ENCODE data around the gene OR10P1.
A peak's percentile ranks its signal among the peaks of the same experiment; 100 is the strongest.

Gene OR10P1

DNA sequence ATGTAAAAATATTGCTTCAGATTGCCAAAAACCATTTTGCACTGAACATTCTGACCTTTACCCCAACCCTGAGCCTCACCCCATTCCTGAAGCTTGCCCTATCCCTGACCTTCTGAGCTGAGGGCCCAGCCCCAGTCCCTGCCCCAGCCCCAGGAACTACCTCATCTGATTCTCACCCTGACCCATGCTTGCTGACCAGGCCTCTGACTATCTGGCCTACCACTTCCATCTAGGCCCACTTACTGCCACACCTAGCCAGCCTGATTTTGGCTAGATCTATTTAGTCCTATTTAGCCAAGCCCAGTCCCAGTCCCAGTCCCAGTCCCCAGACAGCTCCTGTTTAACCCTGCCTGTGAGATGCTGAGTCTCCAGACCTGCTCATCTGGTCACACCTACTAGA is 33.6 kb downstream of the OR10P1 start:
- Histone ChIP-seq H3K4me2 (ENCODE audit: low read length) (no peak overlapping the region), H3K18ac (ENCODE audit: low read length) (no peak overlapping the region), H3K79me1 (ENCODE audit: low read length) (no peaks in the 10 kb centered on the region), H2BK120ac (ENCODE audit: low read depth, low read length) (no peak overlapping the region), H3K4me1 (ENCODE audit: control insufficient read depth, low read depth, low read length) (no peaks in the 10 kb centered on the region), H4K8ac (ENCODE audit: low read depth, low read length) (no peak overlapping the region), H2BK5ac (ENCODE audit: low read length) (no peak overlapping the region), H3K36me3 (ENCODE audit: control insufficient read depth, insufficient read depth, low read length) (no peaks in the 10 kb centered on the region), H3K4ac (ENCODE audit: low read depth, low read length) (no peak overlapping the region), H2AK5ac (ENCODE audit: low read length) (no peak overlapping the region), H3K9ac (ENCODE audit: low read length) (no peak overlapping the region), H3K56ac (ENCODE audit: low read length) (no peak overlapping the region), H3K27me3 (ENCODE audit: insufficient read depth, low read length, poor library complexity) (no peaks in the 10 kb centered on the region), H3K4me3 (ENCODE audit: low read length) (no peak overlapping the region), H3K27ac (ENCODE audit: low read depth, low read length) (no peak overlapping the region), H3K79me2 (ENCODE audit: control insufficient read depth, insufficient read depth, low read length) (no peaks in the 10 kb centered on the region), H3K23ac (ENCODE audit: low read length) (no peak overlapping the region), H2BK15ac (replicated peaks; ENCODE audit: low read depth) (no peak overlapping the region), H4K5ac (ENCODE audit: low read length) (no peak overlapping the region)
- no peak for DNase-seq

DNA sequence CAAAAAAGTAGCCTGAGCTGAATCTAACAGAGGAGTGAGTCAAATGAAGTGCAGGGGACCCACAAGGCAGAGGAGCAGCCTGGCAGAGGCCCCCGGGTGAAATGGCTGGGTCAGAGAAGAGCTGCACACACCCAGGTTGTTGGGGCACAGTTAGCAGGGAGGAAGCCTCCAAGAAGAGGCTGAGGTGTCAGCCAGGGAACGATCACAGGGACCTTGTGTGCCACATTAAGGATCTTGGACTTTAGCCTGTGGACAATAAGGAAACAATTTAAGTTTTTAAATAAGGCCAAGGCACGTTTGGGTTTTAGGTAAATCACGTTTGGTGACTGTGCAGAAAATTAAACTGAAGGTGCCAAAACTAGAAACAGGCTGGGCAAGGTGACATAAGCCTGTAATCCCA is 35.1 kb downstream of the OR10P1 start:
- H3K56ac ChIP-seq (ENCODE audit: low read length) = no peak overlapping the region
- no peak overlapping the region for H3K9ac ChIP-seq (ENCODE audit: low read length)
- H3K4me3 ChIP-seq (ENCODE audit: low read length) = no peak overlapping the region
- no CpG with 5 or more reads among the region's 4 CpGs for WGBS (ENCODE audit: extremely low coverage, insufficient coverage, low lambda C conversion rate)
- H3K18ac ChIP-seq (ENCODE audit: low read length) = no peak overlapping the region
- H3K4me2 ChIP-seq (ENCODE audit: low read length) = no peak overlapping the region
- no peak overlapping the region for H2AK5ac ChIP-seq (ENCODE audit: low read length)
- DNase-seq = no peak
- no peak overlapping the region for H2BK120ac ChIP-seq (ENCODE audit: low read depth, low read length)
- H4K5ac ChIP-seq (ENCODE audit: low read length) = no peak overlapping the region
- H3K27ac ChIP-seq (ENCODE audit: low read depth, low read length) = no peak overlapping the region
- H3K4me1 ChIP-seq (ENCODE audit: control insufficient read depth, low read depth, low read length) = no peaks in the 10 kb centered on the region
- no peak overlapping the region for H2BK5ac ChIP-seq (ENCODE audit: low read length)
- no peak overlapping the region for H4K8ac ChIP-seq (ENCODE audit: low read depth, low read length)
- no peak overlapping the region for H3K23ac ChIP-seq (ENCODE audit: low read length)
- no peaks in the 10 kb centered on the region for H3K27me3 ChIP-seq (ENCODE audit: insufficient read depth, low read length, poor library complexity)
- no peaks in the 10 kb centered on the region for H3K79me1 ChIP-seq (ENCODE audit: low read length)
- H3K79me2 ChIP-seq (ENCODE audit: control insufficient read depth, insufficient read depth, low read length) = no peaks in the 10 kb centered on the region
- H3K36me3 ChIP-seq (ENCODE audit: control insufficient read depth, insufficient read depth, low read length) = no peaks in the 10 kb centered on the region
- no peak overlapping the region for H3K4ac ChIP-seq (ENCODE audit: low read depth, low read length)
- no peak overlapping the region for H2BK15ac ChIP-seq (replicated peaks; ENCODE audit: low read depth)

DNA sequence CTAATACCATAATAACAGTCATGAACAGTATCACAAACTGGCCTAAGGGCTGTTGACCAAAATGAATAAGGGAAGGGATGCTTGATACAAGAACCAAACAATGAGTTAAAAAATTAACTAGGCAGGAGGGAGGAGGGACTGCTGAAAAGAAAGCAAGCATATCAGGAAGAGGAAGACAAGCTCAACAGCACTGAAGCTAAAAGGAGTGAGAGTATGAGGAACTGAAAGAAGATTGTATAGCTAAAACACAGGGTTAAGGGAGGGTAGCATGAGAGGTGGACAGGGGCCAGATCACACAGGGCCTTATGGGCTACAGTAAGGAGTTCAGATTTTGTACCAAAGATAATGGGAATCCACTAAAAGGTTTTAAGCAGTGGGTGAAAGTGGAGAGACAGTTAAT is 36.9 kb downstream of the OR10P1 start:
- no peak overlapping the region for H3K56ac ChIP-seq (ENCODE audit: low read length)
- DNase-seq = no peak
- H2BK15ac ChIP-seq (replicated peaks; ENCODE audit: low read depth) = no peak overlapping the region
- H3K4me3 ChIP-seq (ENCODE audit: low read length) = no peak overlapping the region
- H4K5ac ChIP-seq (ENCODE audit: low read length) = no peak overlapping the region
- H4K8ac ChIP-seq (ENCODE audit: low read depth, low read length) = no peak overlapping the region
- H3K27me3 ChIP-seq (ENCODE audit: insufficient read depth, low read length, poor library complexity) = no peaks in the 10 kb centered on the region
- no peak overlapping the region for H3K23ac ChIP-seq (ENCODE audit: low read length)
- no peaks in the 10 kb centered on the region for H3K79me2 ChIP-seq (ENCODE audit: control insufficient read depth, insufficient read depth, low read length)
- no peak overlapping the region for H3K4me2 ChIP-seq (ENCODE audit: low read length)
- no peaks in the 10 kb centered on the region for H3K79me1 ChIP-seq (ENCODE audit: low read length)
- no peak overlapping the region for H2BK120ac ChIP-seq (ENCODE audit: low read depth, low read length)
- no peak overlapping the region for H3K18ac ChIP-seq (ENCODE audit: low read length)
- H3K4me1 ChIP-seq (ENCODE audit: control insufficient read depth, low read depth, low read length) = no peaks in the 10 kb centered on the region
- no peak overlapping the region for H3K9ac ChIP-seq (ENCODE audit: low read length)
- no peak overlapping the region for H3K27ac ChIP-seq (ENCODE audit: low read depth, low read length)
- H2BK5ac ChIP-seq (ENCODE audit: low read length) = no peak overlapping the region
- H3K4ac ChIP-seq (ENCODE audit: low read depth, low read length) = no peak overlapping the region
- H2AK5ac ChIP-seq (ENCODE audit: low read length) = no peak overlapping the region
- H3K36me3 ChIP-seq (ENCODE audit: control insufficient read depth, insufficient read depth, low read length) = no peaks in the 10 kb centered on the region

DNA sequence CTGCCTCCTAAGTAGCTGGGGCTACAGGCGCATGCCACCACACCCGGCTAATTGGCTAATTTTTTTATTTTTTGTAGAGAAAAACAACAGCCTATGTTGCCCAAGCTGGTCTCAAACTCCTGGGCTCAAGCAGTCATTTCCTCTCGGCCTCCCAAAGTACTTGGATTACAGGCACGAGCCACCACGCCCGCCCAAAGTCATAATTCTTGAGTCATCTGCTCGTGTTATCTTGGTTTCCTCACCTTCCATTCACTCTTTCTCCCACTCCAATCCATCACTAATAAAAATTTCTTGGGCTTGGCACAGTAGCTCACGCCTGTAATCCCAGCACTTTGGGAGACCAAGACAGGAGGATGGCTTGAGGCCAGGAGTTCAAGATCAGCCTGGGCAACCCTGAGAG is 39.0 kb downstream of the OR10P1 start:
- no peak for DNase-seq
- no peaks in the 10 kb centered on the region for H3K36me3 ChIP-seq (ENCODE audit: control insufficient read depth, insufficient read depth, low read length)
- H3K4me3 ChIP-seq (ENCODE audit: low read length) = no peak overlapping the region
- no peak overlapping the region for H2BK15ac ChIP-seq (replicated peaks; ENCODE audit: low read depth)
- H3K18ac ChIP-seq (ENCODE audit: low read length) = no peak overlapping the region
- H3K4me1 ChIP-seq (ENCODE audit: control insufficient read depth, low read depth, low read length) = no peaks in the 10 kb centered on the region
- H3K4me2 ChIP-seq (ENCODE audit: low read length) = no peak overlapping the region
- no peak overlapping the region for H2AK5ac ChIP-seq (ENCODE audit: low read length)
- no peak overlapping the region for H4K8ac ChIP-seq (ENCODE audit: low read depth, low read length)
- H4K5ac ChIP-seq (ENCODE audit: low read length) = no peak overlapping the region
- H3K56ac ChIP-seq (ENCODE audit: low read length) = no peak overlapping the region
- no peak overlapping the region for H3K27ac ChIP-seq (ENCODE audit: low read depth, low read length)
- no peak overlapping the region for H3K9ac ChIP-seq (ENCODE audit: low read length)
- H2BK5ac ChIP-seq (ENCODE audit: low read length) = no peak overlapping the region
- H3K4ac ChIP-seq (ENCODE audit: low read depth, low read length) = peak overlapping the region; percentile 31
- H3K79me2 ChIP-seq (ENCODE audit: control insufficient read depth, insufficient read depth, low read length) = no peaks in the 10 kb centered on the region
- H2BK120ac ChIP-seq (ENCODE audit: low read depth, low read length) = no peak overlapping the region
- H3K27me3 ChIP-seq (ENCODE audit: insufficient read depth, low read length, poor library complexity) = no peaks in the 10 kb centered on the region
- H3K23ac ChIP-seq (ENCODE audit: low read length) = no peak overlapping the region
- H3K79me1 ChIP-seq (ENCODE audit: low read length) = no peaks in the 10 kb centered on the region
- WGBS (ENCODE audit: extremely low coverage, insufficient coverage, low lambda C conversion rate) = no CpG with 5 or more reads among the region's 8 CpGs

DNA sequence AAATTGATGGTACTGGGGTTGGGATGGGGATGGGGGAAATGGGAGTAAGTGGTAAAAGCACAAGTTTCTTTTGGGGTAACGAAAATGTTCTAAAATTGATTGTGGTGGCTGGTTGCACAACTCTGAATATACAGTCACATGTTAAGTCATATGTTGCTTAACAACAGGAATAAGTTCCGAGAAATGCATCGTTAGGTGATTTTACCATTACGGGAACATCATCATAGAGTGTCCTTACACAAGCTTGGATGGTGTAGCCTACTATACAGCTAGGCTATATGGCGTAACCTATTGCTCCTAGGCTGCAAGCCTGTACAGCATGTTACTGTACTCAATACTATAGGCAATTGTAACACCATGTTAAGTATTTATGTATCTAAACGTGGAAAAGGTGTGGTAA is 40.0 kb downstream of the OR10P1 start:
- Histone ChIP-seq H3K4me2 (ENCODE audit: low read length) (no peak overlapping the region), H3K79me2 (ENCODE audit: control insufficient read depth, insufficient read depth, low read length) (no peaks in the 10 kb centered on the region), H3K79me1 (ENCODE audit: low read length) (no peaks in the 10 kb centered on the region), H3K4me3 (ENCODE audit: low read length) (no peak overlapping the region), H2AK5ac (ENCODE audit: low read length) (no peak overlapping the region), H2BK15ac (replicated peaks; ENCODE audit: low read depth) (no peak overlapping the region), H3K23ac (ENCODE audit: low read length) (no peak overlapping the region), H3K27me3 (ENCODE audit: insufficient read depth, low read length, poor library complexity) (no peaks in the 10 kb centered on the region), H3K4ac (ENCODE audit: low read depth, low read length) (no peak overlapping the region), H3K4me1 (ENCODE audit: control insufficient read depth, low read depth, low read length) (no peaks in the 10 kb centered on the region), H4K8ac (ENCODE audit: low read depth, low read length) (no peak overlapping the region), H3K9ac (ENCODE audit: low read length) (no peak overlapping the region), H2BK5ac (ENCODE audit: low read length) (no peak overlapping the region), H3K56ac (ENCODE audit: low read length) (no peak overlapping the region), H3K27ac (ENCODE audit: low read depth, low read length) (no peak overlapping the region), H3K36me3 (ENCODE audit: control insufficient read depth, insufficient read depth, low read length) (no peaks in the 10 kb centered on the region), H3K18ac (ENCODE audit: low read length) (no peak overlapping the region), H2BK120ac (ENCODE audit: low read depth, low read length) (no peak overlapping the region), H4K5ac (ENCODE audit: low read length) (no peak overlapping the region)
- DNase-seq = no peak
- WGBS (ENCODE audit: extremely low coverage, insufficient coverage, low lambda C conversion rate) = 100% methylated on average over 1 of the region's 6 CpGs

DNA sequence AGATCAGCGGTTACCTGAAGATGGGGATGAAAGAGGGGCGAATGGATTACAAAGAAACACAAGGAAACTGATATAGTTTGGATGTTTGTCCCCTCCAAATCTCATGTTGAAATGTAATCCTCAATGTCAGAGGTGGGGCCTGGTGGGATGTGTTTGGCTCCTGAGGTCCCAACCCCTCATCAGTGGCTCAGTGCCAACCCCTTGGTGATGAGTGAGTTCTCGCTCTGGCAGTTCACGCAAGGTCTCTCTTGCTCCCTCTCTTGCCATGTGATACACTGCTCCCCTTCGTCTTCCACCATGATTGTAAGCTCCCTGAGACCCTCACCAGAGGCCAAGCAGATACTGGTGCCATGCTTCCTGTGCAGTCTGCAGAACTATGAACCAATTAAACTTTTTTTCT is 43.0 kb downstream of the OR10P1 start:
- H2BK120ac ChIP-seq (ENCODE audit: low read depth, low read length) = no peak overlapping the region
- no peak overlapping the region for H3K4me2 ChIP-seq (ENCODE audit: low read length)
- no peak overlapping the region for H2BK15ac ChIP-seq (replicated peaks; ENCODE audit: low read depth)
- no peak overlapping the region for H3K23ac ChIP-seq (ENCODE audit: low read length)
- H2BK5ac ChIP-seq (ENCODE audit: low read length) = no peak overlapping the region
- WGBS (ENCODE audit: extremely low coverage, insufficient coverage, low lambda C conversion rate) = no CpG with 5 or more reads among the region's 5 CpGs
- H3K9ac ChIP-seq (ENCODE audit: low read length) = no peak overlapping the region
- H3K27me3 ChIP-seq (ENCODE audit: insufficient read depth, low read length, poor library complexity) = no peaks in the 10 kb centered on the region
- H3K4me3 ChIP-seq (ENCODE audit: low read length) = no peak overlapping the region
- DNase-seq = no peak
- no peak overlapping the region for H3K56ac ChIP-seq (ENCODE audit: low read length)
- H3K36me3 ChIP-seq (ENCODE audit: control insufficient read depth, insufficient read depth, low read length) = no peaks in the 10 kb centered on the region
- H3K79me1 ChIP-seq (ENCODE audit: low read length) = no peaks in the 10 kb centered on the region
- no peak overlapping the region for H3K27ac ChIP-seq (ENCODE audit: low read depth, low read length)
- H3K79me2 ChIP-seq (ENCODE audit: control insufficient read depth, insufficient read depth, low read length) = no peaks in the 10 kb centered on the region
- no peak overlapping the region for H2AK5ac ChIP-seq (ENCODE audit: low read length)
- no peak overlapping the region for H4K8ac ChIP-seq (ENCODE audit: low read depth, low read length)
- no peaks in the 10 kb centered on the region for H3K4me1 ChIP-seq (ENCODE audit: control insufficient read depth, low read depth, low read length)
- H3K4ac ChIP-seq (ENCODE audit: low read depth, low read length) = no peak overlapping the region
- no peak overlapping the region for H4K5ac ChIP-seq (ENCODE audit: low read length)
- H3K18ac ChIP-seq (ENCODE audit: low read length) = no peak overlapping the region
